Measurements from ENCODE around the gene UGT1A9. TPM values are rescaled to one million over a fixed set of nuclear protein-coding genes. Genes with fewer than 3 reads are reported as not detected.
A peak's percentile ranks its signal among the peaks of the same experiment; 100 is the strongest.
"Not testable (repeated sequence)": the region's sequence is repeated elsewhere in the genome, so short reads cannot be mapped to it uniquely, and the experiment has no call there.

UGT1A9 gene
- polyA plus RNA-seq, 6 donors from 2014 or later: not detected

DNA sequence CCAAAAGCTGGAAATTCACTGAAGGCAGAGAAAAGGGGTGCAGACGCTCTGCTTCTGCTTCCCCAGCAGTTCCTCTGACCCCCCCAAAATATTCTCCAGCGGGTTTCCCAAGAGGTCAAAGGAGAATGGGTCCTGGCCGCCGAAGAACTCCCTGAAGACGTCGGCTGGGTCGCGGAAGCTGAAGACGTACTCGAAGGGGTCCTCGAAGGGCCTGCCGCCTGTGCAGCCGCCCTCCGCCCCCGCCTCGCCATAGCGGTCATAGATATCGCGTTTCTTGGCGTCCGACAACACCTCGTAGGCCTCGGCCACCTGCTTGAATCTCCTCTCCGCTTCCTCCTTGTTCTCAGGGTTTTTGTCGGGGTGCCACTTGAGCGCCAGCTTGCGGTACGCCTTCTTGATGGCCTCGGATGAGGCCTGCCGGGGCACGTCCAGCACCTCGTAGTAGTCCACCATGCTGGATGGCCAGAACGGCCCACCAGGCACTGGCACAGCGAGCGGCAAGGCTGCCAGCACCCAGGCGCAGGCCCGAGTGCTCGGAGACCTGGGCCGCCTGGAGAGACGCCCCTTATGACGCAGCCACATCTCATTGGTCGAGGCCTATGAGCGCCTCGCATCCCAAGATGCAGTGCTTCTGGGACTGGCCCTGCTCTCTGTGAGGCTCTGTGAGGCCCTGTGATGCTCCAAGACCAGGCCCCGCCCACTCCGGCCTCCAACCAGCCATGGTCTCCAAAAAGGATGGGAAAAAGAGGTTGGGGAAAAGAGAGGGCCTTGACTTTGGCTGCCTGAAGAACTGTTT, 72.0 kb downstream of the UGT1A9 start:
- Mint-ChIP-seq H3K27me3 (peaks cover 42 to 48% (median 42%) of the 10 kb centered on the region in 3 donors), H3K27ac (no peak overlapping the region), H3K36me3 (peaks cover 5 to 11% of the 10 kb centered on the region in 2 donors), H3K9me3 (peaks cover 0 to 7% (median 4%) of the 10 kb centered on the region in 7 donors), H3K4me1 (no peaks in the 10 kb centered on the region), H3K4me3 (peak overlapping the region in 1 of 8 donors; percentile 25)
- ATAC-seq (ENCODE audit: low read depth in 2 of 2): no peak
- no peak for DNase-seq

DNA sequence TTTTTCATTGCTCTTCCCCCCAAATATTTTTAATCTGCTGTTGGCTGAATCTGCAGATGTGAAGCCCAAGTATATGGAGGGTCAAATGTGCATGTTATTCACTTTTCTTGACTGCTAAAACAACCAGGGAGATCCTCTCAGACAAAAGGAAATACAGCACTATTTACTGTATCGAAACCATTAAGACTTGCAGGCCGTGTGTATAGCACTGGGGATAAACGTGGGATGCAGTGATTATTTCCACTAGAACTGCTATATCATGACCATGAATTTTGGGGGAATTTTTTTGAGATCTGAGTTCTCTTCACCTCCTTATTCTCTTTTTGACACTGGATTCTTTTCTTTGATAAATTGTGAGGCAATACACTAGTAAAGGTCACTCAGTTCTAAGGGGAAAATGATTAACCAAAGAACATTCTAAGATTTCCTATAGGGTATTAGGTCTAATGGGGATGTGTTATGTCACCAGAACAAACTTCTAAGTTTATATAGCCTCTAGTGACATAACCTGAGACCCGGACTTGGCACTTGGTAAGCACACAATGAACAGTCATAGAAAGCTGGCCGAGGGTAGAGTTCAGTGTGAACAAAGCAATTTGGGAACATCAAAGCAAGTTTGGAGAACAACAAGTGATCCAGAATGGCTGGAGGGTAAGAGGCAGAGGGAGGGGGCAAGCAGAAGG, 73.5 kb downstream of the UGT1A9 start:
- no peak overlapping the region for H3K27ac Mint-ChIP-seq
- H3K4me1 Mint-ChIP-seq: no peaks in the 10 kb centered on the region
- no peak for ATAC-seq (ENCODE audit: low read depth in 2 of 2)
- DNase-seq: no peak
- peaks cover 6 to 18% (median 11%) of the 10 kb centered on the region in 7 donors for H3K9me3 Mint-ChIP-seq
- H3K36me3 Mint-ChIP-seq: peaks cover 12 to 13% of the 10 kb centered on the region in 2 donors
- H3K4me3 Mint-ChIP-seq: no peak overlapping the region
- H3K27me3 Mint-ChIP-seq: peaks cover 37 to 50% (median 40%) of the 10 kb centered on the region in 3 donors

DNA sequence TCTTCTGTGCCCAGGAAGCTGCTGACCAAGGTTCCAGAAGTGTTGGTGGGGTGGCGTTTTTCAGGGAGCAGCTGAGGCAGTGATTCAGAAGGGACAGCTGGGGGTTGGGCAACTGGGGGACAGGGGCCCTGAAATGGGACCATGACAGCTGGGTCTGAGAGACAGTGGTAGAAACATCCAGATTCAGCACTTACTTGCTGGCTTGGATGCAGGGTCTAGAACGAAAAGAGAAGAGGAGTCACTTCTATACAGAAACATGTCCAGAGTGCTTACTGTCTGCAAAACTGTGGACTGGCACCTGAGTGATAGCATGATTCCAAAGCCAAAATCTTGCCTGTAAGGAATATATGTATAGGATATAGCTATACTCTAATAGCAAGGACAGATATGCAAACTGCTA, 74.1 kb downstream of the UGT1A9 start:
- not testable (repeated sequence) for H3K4me3 Mint-ChIP-seq; ATAC-seq (ENCODE audit: low read depth in 2 of 2); H3K4me1 Mint-ChIP-seq; H3K27ac Mint-ChIP-seq; DNase-seq
- peaks cover 13 to 14% of the 10 kb centered on the region in 2 donors for H3K36me3 Mint-ChIP-seq
- peaks cover 6 to 24% (median 17%) of the 10 kb centered on the region in 7 donors for H3K9me3 Mint-ChIP-seq
- H3K27me3 Mint-ChIP-seq: peaks cover 36 to 47% (median 38%) of the 10 kb centered on the region in 3 donors

DNA sequence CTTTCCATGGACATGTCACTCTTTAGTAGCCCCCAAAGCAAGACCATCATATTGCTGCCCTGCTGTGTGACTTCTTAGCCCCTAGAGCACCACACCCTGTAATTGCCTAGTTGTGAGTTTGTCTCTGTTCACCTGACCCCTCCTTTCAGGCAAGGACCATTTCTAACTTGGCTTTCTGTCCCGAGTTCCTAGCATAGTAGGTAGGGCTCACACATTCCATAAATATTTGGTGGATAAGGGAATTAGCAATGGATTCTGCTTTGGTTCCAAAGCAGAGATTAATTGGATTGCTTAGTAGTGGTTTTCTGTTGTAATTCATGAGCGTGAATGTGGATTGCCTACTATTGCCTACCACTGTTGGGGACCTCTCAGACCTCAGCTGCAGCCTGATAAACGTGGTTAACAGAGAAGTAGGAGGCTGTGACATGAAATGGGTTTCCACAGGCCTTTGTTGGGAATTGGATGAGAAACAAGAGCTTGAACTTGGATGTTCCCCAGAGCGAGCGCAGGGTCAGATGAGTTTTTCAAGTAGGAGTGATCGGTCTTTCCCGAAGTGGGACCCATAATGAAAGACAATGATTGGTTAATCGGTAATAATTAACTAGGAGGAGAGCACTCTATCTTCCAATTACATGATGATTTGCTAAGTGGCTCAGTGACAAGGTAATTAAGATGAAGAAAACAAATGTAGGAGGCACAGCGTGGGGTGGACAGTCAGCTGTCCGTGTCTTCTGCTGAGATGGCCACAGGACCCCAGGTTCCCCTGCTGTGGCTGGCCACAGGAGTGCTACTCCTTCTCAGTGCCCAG, 75.0 kb downstream of the UGT1A9 start:
- DNase-seq (no peak), ATAC-seq (ENCODE audit: low read depth in 2 of 2) (no peak)
- Mint-ChIP-seq H3K9me3 (peaks cover 13 to 33% (median 25%) of the 10 kb centered on the region in 7 donors), H3K4me3 (no peak overlapping the region), H3K27me3 (peaks cover 38 to 52% (median 44%) of the 10 kb centered on the region in 3 donors), H3K27ac (no peak overlapping the region), H3K36me3 (peaks cover 17 to 22% of the 10 kb centered on the region in 2 donors), H3K4me1 (no peaks in the 10 kb centered on the region)

DNA sequence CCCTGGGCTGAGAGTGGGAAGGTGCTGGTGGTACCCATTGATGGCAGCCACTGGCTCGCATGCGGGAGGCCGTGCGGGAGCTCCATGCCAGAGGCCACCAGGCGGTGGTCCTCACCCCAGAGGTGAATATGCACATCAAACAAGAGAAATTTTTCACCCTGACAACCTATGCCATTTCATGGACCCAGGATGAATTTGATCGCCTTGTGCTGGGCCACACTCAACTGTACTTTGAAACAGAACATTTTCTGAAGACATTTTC, 75.5 kb downstream of the UGT1A9 start:
- DNase-seq (no peak), ATAC-seq (ENCODE audit: low read depth in 2 of 2) (no peak)
- peaks cover 16 to 38% (median 30%) of the 10 kb centered on the region in 7 donors for H3K9me3 Mint-ChIP-seq
- no peak overlapping the region for H3K4me3 Mint-ChIP-seq
- H3K27me3 Mint-ChIP-seq: peaks cover 38 to 55% (median 49%) of the 10 kb centered on the region in 3 donors
- no peaks in the 10 kb centered on the region for H3K4me1 Mint-ChIP-seq
- peaks cover 20 to 26% of the 10 kb centered on the region in 2 donors for H3K36me3 Mint-ChIP-seq
- H3K27ac Mint-ChIP-seq: no peak overlapping the region

DNA sequence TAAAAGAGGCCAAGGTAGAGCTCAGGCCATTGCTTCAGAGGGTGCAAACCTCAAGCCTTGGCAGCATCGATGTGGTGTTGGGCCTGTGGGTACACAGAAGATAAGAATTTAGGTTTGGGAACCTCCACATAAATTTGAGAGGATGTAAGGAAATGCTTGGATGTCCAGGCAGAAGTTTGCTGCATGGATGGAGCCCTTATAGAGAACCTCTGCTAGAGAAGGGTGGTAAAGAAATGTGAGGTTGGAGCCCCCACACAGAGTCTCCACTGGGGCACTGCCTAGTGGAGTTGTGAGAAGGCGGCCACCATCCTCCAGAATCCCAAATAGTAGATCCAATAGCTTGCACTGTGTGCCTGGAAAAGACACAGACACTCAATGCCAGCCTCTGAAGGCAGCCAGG, 79.0 kb downstream of the UGT1A9 start:
- H3K27me3 Mint-ChIP-seq: peaks cover 44 to 56% (median 56%) of the 10 kb centered on the region in 3 donors
- H3K36me3 Mint-ChIP-seq: peaks cover 24 to 26% of the 10 kb centered on the region in 2 donors

DNA sequence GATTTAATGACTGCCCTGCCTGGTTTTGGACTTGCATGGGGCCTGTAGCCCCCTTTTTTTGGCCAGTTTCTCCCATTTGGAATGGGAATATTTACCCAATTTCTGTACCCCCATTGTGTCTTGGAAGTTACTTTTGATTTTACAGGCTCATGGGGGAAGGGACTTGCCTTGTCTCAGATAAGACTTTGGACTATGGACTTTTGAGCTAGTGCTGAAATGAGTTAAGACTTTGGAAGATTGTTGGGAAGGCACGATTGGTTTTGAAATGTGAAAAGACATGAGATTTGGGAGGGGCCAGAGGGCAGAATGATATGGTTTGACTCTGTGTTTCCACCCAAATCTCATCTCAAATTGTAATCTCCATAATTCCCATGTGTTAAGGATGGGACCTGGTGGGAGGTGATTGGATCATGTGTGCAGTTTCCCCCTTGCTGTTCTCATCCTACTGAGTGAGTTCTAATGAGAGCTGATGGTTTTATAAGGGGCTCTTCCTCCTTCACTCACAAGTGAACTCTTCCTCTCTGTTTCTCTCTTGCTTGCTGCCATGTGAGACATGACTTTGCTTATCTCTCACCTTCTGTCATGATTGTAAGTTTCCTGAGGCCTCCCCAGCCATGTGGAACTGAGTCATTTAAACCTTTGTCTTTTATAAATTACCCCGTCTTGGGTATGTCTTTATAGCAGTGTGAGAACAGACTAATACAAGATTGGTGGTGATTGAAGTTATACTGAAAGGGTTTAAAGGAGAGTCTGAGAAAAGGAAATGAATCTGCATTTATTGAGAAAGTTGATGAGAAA, 79.7 kb downstream of the UGT1A9 start:
- H3K27ac Mint-ChIP-seq; H3K4me1 Mint-ChIP-seq; H3K4me3 Mint-ChIP-seq; DNase-seq; ATAC-seq (ENCODE audit: low read depth in 2 of 2): not testable (repeated sequence)
- H3K36me3 Mint-ChIP-seq: peaks cover 24 to 26% of the 10 kb centered on the region in 2 donors
- peaks cover 39 to 51% (median 50%) of the 10 kb centered on the region in 3 donors for H3K27me3 Mint-ChIP-seq
- H3K9me3 Mint-ChIP-seq: peaks cover 16 to 51% (median 38%) of the 10 kb centered on the region in 7 donors

More for the DNA sequence above, 79.0 kb downstream of the UGT1A9 start:
- not testable (repeated sequence) for H3K4me3 Mint-ChIP-seq; H3K27ac Mint-ChIP-seq; H3K4me1 Mint-ChIP-seq; DNase-seq; ATAC-seq (ENCODE audit: low read depth in 2 of 2)
- H3K9me3 Mint-ChIP-seq: peaks cover 16 to 51% (median 38%) of the 10 kb centered on the region in 7 donors

DNA sequence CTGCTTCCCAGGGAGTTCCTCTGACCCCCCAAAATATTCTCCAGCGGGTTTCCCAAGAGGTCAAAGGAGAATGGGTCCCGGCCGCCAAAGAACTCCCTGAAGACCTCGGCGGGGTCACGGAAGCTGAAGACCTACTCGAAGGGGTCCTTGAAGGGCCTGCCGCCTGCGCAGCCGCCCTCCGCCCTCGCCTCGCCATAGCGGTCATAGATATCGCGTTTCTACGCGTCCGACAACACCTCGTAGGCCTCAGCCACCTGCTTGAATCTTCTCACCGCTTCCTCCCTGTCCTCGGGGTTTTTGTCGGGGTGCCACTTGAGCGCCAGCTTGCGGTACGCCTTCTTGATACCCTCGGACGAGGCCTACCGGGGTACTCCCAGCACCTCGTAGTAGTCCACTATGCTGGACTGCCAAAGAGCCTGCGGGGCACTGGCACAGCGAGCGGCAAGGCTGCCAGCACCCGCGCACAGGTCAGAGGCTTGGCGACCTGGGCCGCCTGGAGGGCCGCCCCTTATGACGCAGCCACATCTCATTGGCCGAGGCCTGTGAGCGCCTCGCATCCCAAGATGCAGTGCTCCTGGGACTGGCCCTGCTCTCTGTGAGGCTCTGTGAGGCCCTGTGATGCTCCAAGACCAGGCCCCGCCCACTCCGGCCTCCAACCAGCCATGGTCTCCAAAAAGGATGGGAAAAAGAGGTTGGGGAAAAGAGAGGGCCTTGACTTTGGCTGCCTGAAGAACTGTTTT, 83.3 kb downstream of the UGT1A9 start:
- Mint-ChIP-seq H3K27ac (no peak overlapping the region), H3K4me3 (no peak overlapping the region), H3K9me3 (peaks cover 10 to 36% (median 24%) of the 10 kb centered on the region in 7 donors), H3K27me3 (peaks cover 20 to 33% (median 24%) of the 10 kb centered on the region in 3 donors), H3K36me3 (peaks cover 13 to 19% of the 10 kb centered on the region in 2 donors), H3K4me1 (no peaks in the 10 kb centered on the region)
- ATAC-seq (ENCODE audit: low read depth in 2 of 2): no peak
- DNase-seq: no peak

DNA sequence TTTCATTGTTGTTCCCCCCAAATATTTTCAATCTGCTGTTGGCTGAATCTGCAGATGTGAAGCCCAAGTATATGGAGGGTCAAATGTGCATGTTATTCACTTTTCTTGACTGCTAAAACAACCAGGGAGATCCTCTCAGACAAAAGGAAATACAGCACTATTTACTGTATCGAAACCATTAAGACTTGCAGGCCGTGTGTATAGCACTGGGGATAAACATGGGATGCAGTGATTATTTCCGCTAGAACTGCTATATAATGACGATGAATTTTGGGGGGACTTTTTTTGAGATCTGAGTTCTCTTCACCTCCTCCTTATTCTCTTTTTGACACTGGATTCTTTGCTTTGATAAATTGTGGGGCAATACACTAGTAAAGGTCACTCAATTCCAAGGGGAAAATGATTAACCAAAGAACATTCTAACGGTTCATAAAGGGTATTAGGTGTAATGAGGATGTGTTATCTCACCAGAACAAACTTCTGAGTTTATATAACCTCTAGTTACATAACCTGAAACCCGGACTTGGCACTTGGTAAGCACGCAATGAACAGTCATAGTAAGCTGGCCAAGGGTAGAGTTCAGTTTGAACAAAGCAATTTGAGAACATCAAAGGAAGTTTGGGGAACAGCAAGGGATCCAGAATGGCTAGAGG, 84.9 kb downstream of the UGT1A9 start:
- H3K4me3 Mint-ChIP-seq: no peak overlapping the region
- ATAC-seq (ENCODE audit: low read depth in 2 of 2) (no peak), DNase-seq (no peak)
- H3K36me3 Mint-ChIP-seq: peaks cover 6 to 9% of the 10 kb centered on the region in 2 donors
- peaks cover 4 to 21% (median 11%) of the 10 kb centered on the region in 7 donors for H3K9me3 Mint-ChIP-seq
- H3K27ac Mint-ChIP-seq: peak overlapping the region in 1 of 6 donors; percentile 62
- peaks cover 20 to 32% (median 20%) of the 10 kb centered on the region in 3 donors for H3K27me3 Mint-ChIP-seq
- H3K4me1 Mint-ChIP-seq: no peaks in the 10 kb centered on the region

DNA sequence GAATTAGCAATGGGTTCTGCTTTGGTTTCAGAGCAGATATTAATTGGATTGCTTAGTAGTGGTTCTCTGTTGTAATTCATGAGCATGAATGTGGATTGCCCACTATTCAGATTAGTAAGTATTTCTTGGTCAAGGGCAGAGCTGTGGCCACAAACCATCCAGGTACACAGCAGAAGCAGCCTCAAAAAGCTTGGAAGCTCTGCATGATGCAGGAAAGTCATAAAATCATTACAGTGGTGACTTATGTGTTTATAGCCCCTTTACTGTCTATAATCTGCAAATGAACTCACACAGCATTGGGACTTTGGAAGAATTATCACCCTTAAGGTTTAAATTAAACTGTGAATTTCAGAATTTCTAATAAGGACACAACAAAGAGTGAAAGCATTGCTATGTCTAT, 86.4 kb downstream of the UGT1A9 start:
- Mint-ChIP-seq H3K9me3 (peaks cover 0 to 8% (median 4%) of the 10 kb centered on the region in 7 donors), H3K4me1 (no peaks in the 10 kb centered on the region), H3K4me3 (no peak overlapping the region), H3K36me3 (peaks cover 0 to under 1% of the 10 kb centered on the region in 2 donors), H3K27ac (no peak overlapping the region), H3K27me3 (peaks cover 10 to 24% (median 14%) of the 10 kb centered on the region in 3 donors)
- no peak for ATAC-seq (ENCODE audit: low read depth in 2 of 2)
- DNase-seq: no peak

DNA sequence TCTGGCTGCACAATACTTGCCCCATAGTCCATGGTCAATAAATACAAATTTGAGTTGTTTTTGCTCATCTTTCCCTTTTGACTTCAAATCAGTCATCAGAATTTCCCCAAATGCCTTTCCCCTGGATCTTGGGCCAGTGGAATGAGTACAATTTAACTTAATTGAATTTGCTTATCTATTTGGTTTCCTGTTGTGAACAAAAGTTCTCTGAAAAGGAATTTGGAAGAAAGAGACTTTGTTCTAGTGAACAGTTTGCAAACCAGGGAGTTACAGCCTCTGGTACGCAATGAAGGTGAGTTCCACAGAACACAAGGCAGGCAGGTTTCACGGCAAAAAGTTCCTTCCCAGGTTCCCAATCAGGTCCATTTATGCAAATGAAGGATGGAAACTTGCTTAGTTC, 87.2 kb downstream of the UGT1A9 start:
- Mint-ChIP-seq H3K4me1 (no peaks in the 10 kb centered on the region), H3K27me3 (peaks cover 14 to 27% (median 15%) of the 10 kb centered on the region in 3 donors), H3K36me3 (no peaks in the 10 kb centered on the region), H3K9me3 (peaks cover 0 to 4% (median 3%) of the 10 kb centered on the region in 7 donors), H3K4me3 (peak overlapping the region in 1 of 8 donors; percentile 60), H3K27ac (no peak overlapping the region)
- DNase-seq: no peak
- ATAC-seq (ENCODE audit: low read depth in 2 of 2): no peak

DNA sequence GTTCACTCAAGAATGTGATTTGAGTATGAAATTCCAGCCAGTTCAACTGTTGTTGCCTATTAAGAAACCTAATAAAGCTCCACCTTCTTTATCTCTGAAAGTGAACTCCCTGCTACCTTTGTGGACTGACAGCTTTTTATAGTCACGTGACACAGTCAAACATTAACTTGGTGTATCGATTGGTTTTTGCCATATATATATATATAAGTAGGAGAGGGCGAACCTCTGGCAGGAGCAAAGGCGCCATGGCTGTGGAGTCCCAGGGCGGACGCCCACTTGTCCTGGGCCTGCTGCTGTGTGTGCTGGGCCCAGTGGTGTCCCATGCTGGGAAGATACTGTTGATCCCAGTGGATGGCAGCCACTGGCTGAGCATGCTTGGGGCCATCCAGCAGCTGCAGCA, 88.3 kb downstream of the UGT1A9 start, which contains the start of gene UGT1A1:
TSS of gene UGT1A1 (plus strand) at position 228 of the 400 bp plus-strand sequence. CDS start at position 246, 18 bp downstream.
- ATAC-seq (ENCODE audit: low read depth in 2 of 2) (no peak), DNase-seq (no peak)
- peaks cover 20 to 36% (median 25%) of the 10 kb centered on the region in 3 donors for H3K27me3 Mint-ChIP-seq
- H3K9me3 Mint-ChIP-seq: peaks cover 0 to 4% (median 0%) of the 10 kb centered on the region in 7 donors
- H3K4me3 Mint-ChIP-seq: peak within 1 kb of the TSS in 1 of 8 donors; percentile 60
- no peaks in the 10 kb centered on the region for H3K36me3 Mint-ChIP-seq
- H3K27ac Mint-ChIP-seq: peak within 1 kb of the TSS in 1 of 6 donors; percentile 48
- no peaks in the 10 kb centered on the region for H3K4me1 Mint-ChIP-seq
